Gastrocnemius medialis (tissue), 4 donors: Measurements from ENCODE around the gene DCT. TPM values are rescaled to one million over a fixed set of nuclear protein-coding genes. Genes with fewer than 3 reads are reported as not detected.

ENCODE experiments used
- ATAC-seq, 2 donors: fragments of 150-250 bp; one replicate each; pipeline ENCODE4 v1.9.1; 2016
- DNase-seq, 2 donors: peaks; one replicate each; pipeline ENCODE4 v3.0.0-alpha.2; 2019
- H3K27ac ChIP-seq, 4 donors: fragments of 200-600 bp; sonication (generic); 1 replicate in 1 of 4; 2 replicates in 3 of 4; pipeline ENCODE4 v1.5.1; 2016 to 2018; ENCODE audit warnings: mild to moderate bottlenecking in 2 of 4, moderate library complexity in 1 of 4
- H3K27me3 ChIP-seq, 3 donors: fragments of 200-600 bp; sonication (generic) in 2 of 3; 1 replicate in 1 of 3; 2 replicates in 2 of 3; pipeline versions ENCODE4 v1.5.1 to v1.6.0; 2016 to 2019; ENCODE audit warnings: mild to moderate bottlenecking in 1 of 3, moderate library complexity in 1 of 3
- H3K36me3 ChIP-seq, 2 donors: fragments of 200-600 bp; sonication (generic) in 1 of 2; one replicate each; pipeline ENCODE4 v1.5.1; 2017 to 2018
- H3K4me1 ChIP-seq, 2 donors: fragments of 200-600 bp; sonication (generic) in 1 of 2; one replicate each; pipeline ENCODE4 v1.5.1; 2016 to 2017; ENCODE audit warnings: mild to moderate bottlenecking in 2 of 2
- H3K4me3 ChIP-seq, 4 donors: fragments of 200-600 bp; sonication (generic) in 3 of 4; 1 replicate in 1 of 4; 2 replicates in 3 of 4; pipeline ENCODE4 v1.5.1; 2016 to 2019; ENCODE audit warnings: mild to moderate bottlenecking in 2 of 4
- H3K9me3 ChIP-seq, 3 donors: fragments of 200-600 bp; sonication (generic) in 2 of 3; 1 replicate in 1 of 3; 2 replicates in 2 of 3; pipeline ENCODE4 v1.5.1; 2016 to 2019
- CTCF ChIP-seq, 5 experiments: fragments of 450-650 bp in 3 of 5; fragments of 200-600 bp in 2 of 5; sonication (generic) in 2 of 5; IDR thresholded peaks in 4 of 5; conservative IDR thresholded peaks in 1 of 5; 1 replicate in 4 of 5; 2 replicates in 1 of 5; pipeline ENCODE4 v1.5.1; 2016 to 2019; ENCODE audit warnings: antibody characterized with exemption in 5 of 5, mild to moderate bottlenecking in 3 of 5, moderate library complexity in 3 of 5
- POLR2A ChIP-seq, 2 donors: fragments of 450-650 bp; IDR thresholded peaks; one replicate each; pipeline ENCODE4 v1.6.1; 2017; ENCODE audit warnings: antibody characterized with exemption in 2 of 2, mild to moderate bottlenecking in 2 of 2, moderate library complexity in 2 of 2
- in situ Hi-C, 4 donors: fragments of 200-750 bp; cut with MboI; loops; one replicate each; pipeline versions ENCODE4 v1.15.0 to v1.8.0; 2017; ENCODE audit warnings: low sequenced_read_pairs in 4 of 4
- intact Hi-C: fragments of 100-400 bp; cut with DNase I; formaldehyde crosslinking; loops from one replicate; pipeline ENCODE4 v1.15.1; 2023; ENCODE audit warnings: low total_unique reads
- total RNA-seq, 4 donors: library from RNA; depleted of rRNA; stranded (reverse); fragments of >200 nt; gene quantifications; one replicate each; pipeline versions ENCODE4 v1.1.0 to v1.2.3, GENCODE V29; 2016

The DCT gene
- total RNA-seq, 4 donors from 2014 or later, result 0.10 to 0.71 (median 0.16) TPM; not detected in 1

- in situ Hi-C loops, result no loop called here
Observed at GRCh38 chr13:94419304-94419924, 60.1 kb downstream of the DCT start.

GRCh38 chr13:94417294-94417693, 62.2 kb downstream of the DCT start:
- Histone ChIP-seq H3K36me3 (no peaks in the 10 kb centered on the region), H3K9me3 (no peaks in the 10 kb centered on the region), H3K4me1 (peaks cover 0 to 9% of the 10 kb centered on the region in 2 donors), H3K4me3 (no peak overlapping the region), H3K27me3 (no peaks in the 10 kb centered on the region), H3K27ac (no peak overlapping the region)
- intact Hi-C loops (no loop called here), in situ Hi-C loops (no loop called here)
- TF ChIP-seq CTCF (IDR thresholded peaks at IDR 0.05 in 4 of 5, conservative IDR thresholded peaks at IDR 0.05 in 1 of 5) (no peak), POLR2A (IDR thresholded peaks at IDR 0.05) (no peak)
- DNase-seq (no peak), ATAC-seq (no peak)

More at GRCh38 chr13:94419304-94419924, 60.1 kb downstream of the DCT start:
- intact Hi-C loops, result no loop called here
- Histone ChIP-seq H3K36me3 (no peaks in the 10 kb centered on the region), H3K4me1 (no peaks in the 10 kb centered on the region), H3K9me3 (no peaks in the 10 kb centered on the region), H3K27ac (no peak overlapping the region), H3K27me3 (no peaks in the 10 kb centered on the region), H3K4me3 (no peak overlapping the region)
- TF ChIP-seq CTCF (IDR thresholded peaks at IDR 0.05 in 4 of 5, conservative IDR thresholded peaks at IDR 0.05 in 1 of 5) (no peak), POLR2A (IDR thresholded peaks at IDR 0.05) (no peak)
- no peak for DNase-seq
- no peak for ATAC-seq

GRCh38 chr13:94416454-94417080, 62.9 kb downstream of the DCT start:
- H3K4me1 ChIP-seq, result peaks cover 0 to 9% of the 10 kb centered on the region in 2 donors
- no peak overlapping the region for H3K4me3 ChIP-seq
- intact Hi-C loops (no loop called here), in situ Hi-C loops (no loop called here)
- no peak for TF ChIP-seq POLR2A (IDR thresholded peaks at IDR 0.05)
- TF ChIP-seq CTCF (IDR thresholded peaks at IDR 0.05 in 4 of 5, conservative IDR thresholded peaks at IDR 0.05 in 1 of 5), result no peak
- no peak overlapping the region for H3K27ac ChIP-seq
- ATAC-seq (no peak), DNase-seq (no peak)
- H3K36me3 ChIP-seq, result no peaks in the 10 kb centered on the region
- H3K9me3 ChIP-seq, result no peaks in the 10 kb centered on the region
- no peaks in the 10 kb centered on the region for H3K27me3 ChIP-seq

- H3K27me3 ChIP-seq, result peaks cover 0 to 3% (median 0%) of the 10 kb centered on the region in 3 donors
- no peaks in the 10 kb centered on the region for H3K9me3 ChIP-seq
- H3K4me3 ChIP-seq, result no peak overlapping the region
- H3K4me1 ChIP-seq, result peaks cover 0 to 9% of the 10 kb centered on the region in 2 donors
- TF ChIP-seq POLR2A (IDR thresholded peaks at IDR 0.05) (no peak), CTCF (IDR thresholded peaks at IDR 0.05 in 4 of 5, conservative IDR thresholded peaks at IDR 0.05 in 1 of 5) (no peak)
- no peak for ATAC-seq
- no peak for DNase-seq
- intact Hi-C loops (no loop called here), in situ Hi-C loops (no loop called here)
- no peaks in the 10 kb centered on the region for H3K36me3 ChIP-seq
- H3K27ac ChIP-seq, result no peak overlapping the region
Observed at GRCh38 chr13:94415500-94416237, 63.8 kb downstream of the DCT start.
